Measurements from ENCODE around the gene CFAP298. TPM values are rescaled to one million over a fixed set of nuclear protein-coding genes. Genes with fewer than 3 reads are reported as not detected.

CFAP298 gene
- total RNA-seq, 2 donors from 2014 or later: 28.7 to 32.7 TPM

- DNase-seq (no peak), ATAC-seq (no peak)
- intact Hi-C loops (cut with DNase I, micrococcal nuclease): loop anchor here in 1 of 2 donors (10.0 kb wide), 1 partner anchor 198 kb away; no protein-coding TSS in a partner anchor
Observed at GRCh38 chr21:32603131-32603530, 9.0 kb downstream of the CFAP298 start.

- no peak for DNase-seq
- ATAC-seq: peak; percentile 4
- intact Hi-C loops (cut with DNase I, micrococcal nuclease): loop anchor here in 1 of 2 donors (10.0 kb wide), 1 partner anchor 197 kb away; no protein-coding TSS in a partner anchor
Observed at GRCh38 chr21:32602099-32602498, 10.1 kb downstream of the CFAP298 start.

DNA sequence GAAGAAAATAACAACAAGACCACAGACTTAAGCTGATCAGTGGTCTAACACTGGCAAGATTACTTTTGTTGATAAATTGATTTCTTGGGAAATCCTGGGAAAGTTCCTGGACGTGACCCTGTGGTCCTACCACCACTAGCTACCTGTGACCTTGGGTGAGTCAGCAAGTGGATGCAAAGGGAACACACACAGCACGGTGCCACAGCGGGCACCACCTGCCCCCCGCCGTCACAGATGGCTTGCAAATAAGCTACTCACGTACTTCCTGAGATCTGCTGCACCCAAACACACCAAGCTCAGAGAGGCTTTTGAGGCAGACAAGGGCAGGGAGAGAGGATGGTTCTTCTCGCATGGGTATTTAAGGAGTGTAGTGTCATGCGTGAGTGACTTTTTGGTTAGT, 12.7 kb downstream of the CFAP298 start:
- ATAC-seq (no peak), DNase-seq (no peak)
- intact Hi-C loops (cut with DNase I, micrococcal nuclease): no loop called here

- intact Hi-C loops (cut with DNase I, micrococcal nuclease): no loop called here
- DNase-seq (no peak), ATAC-seq (no peak)
Observed at GRCh38 chr21:32599091-32599490, 13.1 kb downstream of the CFAP298 start.

DNA sequence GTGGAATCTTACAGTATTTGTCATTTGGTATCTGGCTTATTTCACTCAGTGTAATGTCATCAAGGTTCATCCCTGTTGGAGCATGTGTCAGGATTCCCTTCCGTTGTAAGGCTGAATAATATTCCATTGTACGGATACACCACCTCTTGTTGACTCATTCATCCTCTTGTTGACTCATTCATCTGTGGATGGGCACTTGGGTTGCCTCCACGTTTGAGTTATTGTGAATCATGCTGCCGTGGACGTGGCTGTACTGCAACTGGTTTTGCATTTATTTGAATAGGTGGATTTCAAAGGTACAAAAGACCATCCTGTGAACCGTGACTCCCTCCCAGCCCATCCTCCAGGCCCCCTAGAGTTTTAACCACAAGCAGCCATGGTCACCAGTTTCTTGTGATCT, 15.0 kb downstream of the CFAP298 start:
- DNase-seq (no peak), ATAC-seq (no peak)
- intact Hi-C loops (cut with DNase I, micrococcal nuclease): no loop called here

- ATAC-seq (no peak), DNase-seq (no peak)
- intact Hi-C loops (cut with DNase I, micrococcal nuclease): no loop called here
Observed at GRCh38 chr21:32595431-32595830, 16.7 kb downstream of the CFAP298 start.

DNA sequence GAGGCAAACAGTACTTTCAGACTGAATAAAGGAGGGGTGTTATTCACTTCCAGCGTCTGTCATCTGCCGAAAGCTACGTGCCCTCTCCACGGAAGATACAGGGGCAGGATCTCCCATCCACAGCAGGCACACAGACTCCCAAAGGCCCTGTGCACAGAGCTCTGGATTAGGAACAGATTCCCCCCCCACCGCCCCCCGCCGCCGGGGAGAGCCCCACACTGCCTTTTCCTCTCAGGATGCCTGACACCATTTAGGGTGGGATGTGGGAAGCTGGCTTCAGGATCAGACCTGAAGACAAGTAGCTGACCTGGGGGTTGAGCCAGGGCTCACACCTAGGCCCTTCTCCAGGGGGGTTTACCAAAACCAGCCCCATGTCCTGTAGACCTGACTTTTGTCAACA, 18.5 kb downstream of the CFAP298 start:
- no peak for DNase-seq
- intact Hi-C loops (cut with DNase I, micrococcal nuclease): no loop called here
- ATAC-seq: no peak

GRCh38 chr21:32592929-32593502, 19.2 kb downstream of the CFAP298 start:
- intact Hi-C loops (cut with DNase I, micrococcal nuclease): no loop called here
- peak; percentile 43 for ATAC-seq
- no peak for DNase-seq

- ATAC-seq: no peak
- no peak for DNase-seq
- intact Hi-C loops (cut with DNase I, micrococcal nuclease): no loop called here
Observed at GRCh38 chr21:32590130-32590529, 22.0 kb downstream of the CFAP298 start.

GRCh38 chr21:32587651-32588050, 24.5 kb downstream of the CFAP298 start:
- intact Hi-C loops (cut with DNase I, micrococcal nuclease): no loop called here
- ATAC-seq: no peak

DNA sequence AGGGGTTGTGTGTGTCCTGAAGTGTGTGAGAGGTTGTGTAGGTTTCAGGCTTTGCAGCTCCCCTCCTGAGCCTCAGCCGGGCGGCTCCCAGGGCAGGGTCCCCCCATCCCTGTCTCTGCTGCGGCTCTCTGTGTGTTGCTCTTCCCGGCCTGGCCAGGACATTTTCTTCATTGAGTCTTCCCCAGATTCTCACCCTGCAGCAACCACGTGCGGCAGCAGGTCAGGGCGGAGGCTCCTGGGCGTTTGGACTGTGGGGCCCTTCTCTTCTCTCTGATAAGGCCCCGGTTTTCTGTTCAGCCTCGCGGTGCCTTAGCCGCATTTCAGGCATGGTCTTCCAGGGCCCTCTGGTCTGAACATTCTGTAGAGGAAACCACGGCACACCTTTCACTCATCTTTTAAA, 25.1 kb downstream of the CFAP298 start:
- DNase-seq (no peak), ATAC-seq (no peak)
- intact Hi-C loops (cut with DNase I, micrococcal nuclease): no loop called here

More at GRCh38 chr21:32587651-32588050, 24.5 kb downstream of the CFAP298 start:
- no peak for DNase-seq

- ATAC-seq: no peak
- no peak for DNase-seq
- intact Hi-C loops (cut with DNase I, micrococcal nuclease): no loop called here
Observed at GRCh38 chr21:32585970-32586369, 26.2 kb downstream of the CFAP298 start.

- DNase-seq: no peak
- intact Hi-C loops (cut with DNase I, micrococcal nuclease): no loop called here
- no peak for ATAC-seq
Observed at GRCh38 chr21:32585042-32585710, 27.0 kb downstream of the CFAP298 start, which contains the start of gene TCP10L. Gene TCP10L (minus strand): TSS chr21:32585523. CDS start chr21:32584304, 1,219 bp downstream.

GRCh38 chr21:32584472-32584871, 27.7 kb downstream of the CFAP298 start:
- DNase-seq: no peak
- ATAC-seq: no peak
- intact Hi-C loops (cut with DNase I, micrococcal nuclease): no loop called here

DNA sequence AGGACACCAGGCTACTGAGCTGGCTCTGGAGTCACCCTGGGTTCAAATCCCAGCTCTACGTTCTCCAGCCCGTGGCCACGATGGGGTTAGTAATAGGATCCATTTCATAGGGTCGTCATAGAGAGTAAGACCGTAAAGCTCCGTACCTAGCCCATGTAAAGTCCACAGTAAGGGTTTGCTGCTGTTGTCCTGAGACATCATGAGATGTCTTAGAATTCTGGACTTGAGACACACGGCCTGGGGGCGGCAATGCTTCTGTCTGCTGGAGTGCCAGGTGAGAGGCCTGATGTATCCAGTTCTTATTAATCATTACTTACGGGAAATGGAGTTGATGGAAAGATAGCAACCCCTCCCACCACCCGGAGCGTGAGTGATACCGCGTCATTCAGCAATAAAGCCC, 30.4 kb downstream of the CFAP298 start:
- DNase-seq (no peak), ATAC-seq (no peak)

DNA sequence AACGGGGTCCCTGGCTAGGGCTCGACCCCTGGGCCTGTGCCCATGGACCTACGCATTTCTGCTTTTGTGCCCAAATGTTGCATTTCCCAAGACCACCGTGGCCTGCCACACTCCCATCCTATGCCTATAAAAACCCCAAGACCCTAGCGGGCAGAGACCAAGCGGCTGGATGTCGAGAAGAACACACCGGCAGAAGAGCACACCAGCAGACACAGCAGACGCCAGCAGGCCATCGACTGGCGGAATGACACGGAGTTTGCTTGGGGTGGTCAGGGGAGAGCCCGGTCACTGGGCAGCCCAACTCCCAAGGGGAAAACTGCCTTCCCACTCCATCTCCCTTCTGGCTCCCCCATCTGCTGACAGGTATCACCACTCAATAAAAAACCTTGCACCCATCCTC, 31.2 kb downstream of the CFAP298 start:
- intact Hi-C loops (cut with DNase I, micrococcal nuclease): no loop called here
- no peak for ATAC-seq

More for the DNA sequence above, 30.4 kb downstream of the CFAP298 start:
- intact Hi-C loops (cut with DNase I, micrococcal nuclease): no loop called here

DNA sequence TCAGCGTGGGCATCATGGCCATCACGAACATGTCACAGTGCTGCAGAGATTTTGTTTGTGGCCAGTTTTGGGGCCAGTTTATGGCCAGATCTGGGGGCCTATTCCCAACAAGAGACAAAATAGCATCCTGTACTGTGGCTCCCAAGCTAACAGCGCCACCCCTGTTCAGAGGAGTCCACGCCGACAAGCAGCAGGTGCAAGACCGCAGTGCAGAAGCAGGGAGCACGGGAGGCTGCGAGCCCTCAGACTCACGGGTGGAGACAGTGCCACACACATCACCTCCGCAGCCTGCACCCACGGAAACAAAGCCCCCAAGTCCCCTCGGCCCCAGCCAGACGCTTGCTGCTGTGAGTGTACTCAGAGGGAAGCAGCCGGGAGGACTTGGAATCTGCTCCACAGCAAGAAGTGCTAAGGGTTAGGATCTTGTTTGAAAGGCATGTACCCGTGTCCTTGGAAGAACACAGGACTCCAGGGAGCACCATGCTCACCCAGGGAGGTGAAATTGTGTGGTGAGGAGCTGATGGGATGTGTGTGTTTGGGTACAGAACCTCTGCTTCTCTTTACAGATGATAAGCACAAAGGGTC, 34.0 kb downstream of the CFAP298 start:
- ATAC-seq: peak; percentile 86
- intact Hi-C loops (cut with DNase I, micrococcal nuclease): no loop called here
- peak in 1 of 2 donors; percentile 45 for DNase-seq

More for the DNA sequence above, 31.2 kb downstream of the CFAP298 start:
- DNase-seq: no peak

GRCh38 chr21:32576011-32576410, 36.2 kb downstream of the CFAP298 start:
- intact Hi-C loops (cut with DNase I, micrococcal nuclease): no loop called here
- DNase-seq (no peak), ATAC-seq (no peak)

GRCh38 chr21:32574946-32575925, 36.9 kb downstream of the CFAP298 start:
- ATAC-seq (no peak), DNase-seq (no peak)
- intact Hi-C loops (cut with DNase I, micrococcal nuclease): no loop called here
